NCI-H774 (cell line): ENCODE measurements around the gene MUSK.
A peak's percentile ranks its signal among the peaks of the same experiment; 100 is the strongest.

ENCODE experiments used
- DNase-seq: peaks from one replicate; lab custom pipeline; 2025; lab: John Stamatoyannopoulos, UW

The MUSK gene

DNA sequence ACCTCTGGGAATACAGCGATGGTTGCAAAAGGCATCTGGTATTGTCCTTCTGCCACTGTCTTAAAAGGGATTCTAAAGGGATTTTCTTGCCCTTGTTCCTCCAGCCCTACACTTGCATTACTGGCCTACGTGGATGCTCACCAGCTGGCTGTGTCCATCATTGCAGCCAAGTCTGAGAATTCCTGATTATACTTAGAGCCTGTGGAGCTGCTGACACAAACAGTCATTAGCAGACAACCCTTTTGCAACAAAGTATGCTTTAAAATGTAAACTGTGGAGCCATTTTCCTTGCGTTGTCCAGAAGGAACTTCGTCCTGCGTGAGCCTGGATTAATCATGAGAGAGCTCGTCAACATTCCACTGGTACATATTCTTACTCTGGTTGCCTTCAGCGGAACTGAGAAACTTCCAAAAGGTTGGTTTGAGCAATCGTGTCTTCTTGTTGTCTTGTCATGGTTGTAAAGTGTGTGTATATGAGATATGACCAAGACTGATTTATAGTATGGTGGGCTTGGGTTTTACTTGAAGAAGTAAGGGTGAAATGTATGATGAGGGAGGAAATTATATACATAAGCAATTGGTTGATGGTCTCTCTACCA lies at the start of gene MUSK:
Gene MUSK, plus strand, starts transcription at position 222 of the 598 bp plus-strand sequence. Its CDS starts 114 bp downstream, at position 336.
- no peak for DNase-seq

DNA sequence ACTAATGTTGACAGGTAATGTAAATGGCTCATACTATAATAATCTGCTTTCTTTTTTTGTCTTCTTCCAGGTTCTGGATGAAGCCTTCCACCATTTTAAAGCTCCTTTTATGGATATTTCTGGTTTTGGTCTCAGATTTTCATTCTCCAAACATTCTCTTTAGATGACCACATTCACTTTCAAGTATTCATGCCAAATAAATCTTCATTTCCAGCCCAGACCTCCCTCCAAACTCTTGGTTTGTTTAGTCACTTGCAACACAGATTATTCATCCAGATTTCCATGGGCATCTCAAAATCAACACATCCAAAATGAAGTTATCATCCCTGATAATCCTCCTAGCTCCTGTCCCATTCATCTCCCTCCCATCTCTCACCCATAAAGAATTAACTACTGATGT lies 48.8 kb upstream of the MUSK start:
- DNase-seq, result no peak

DNA sequence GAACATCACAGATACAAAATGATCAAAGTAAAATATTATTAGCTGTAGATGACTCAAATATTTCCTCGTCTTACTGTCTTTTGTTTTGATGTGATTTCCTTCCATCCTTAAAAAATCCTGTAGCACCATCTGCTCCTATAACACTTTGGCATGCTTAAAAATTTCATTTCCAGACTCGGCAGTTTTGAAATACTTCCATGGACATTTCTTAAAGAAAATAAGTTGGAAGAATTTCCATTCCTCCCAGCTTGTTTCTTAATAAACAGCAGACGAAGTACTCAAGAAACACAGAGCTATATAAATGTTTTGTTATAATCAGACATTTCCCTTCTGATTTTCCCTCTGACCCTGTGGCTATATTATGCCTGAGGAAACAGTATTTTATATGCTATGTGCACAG lies 47.9 kb upstream of the MUSK start:
- no peak for DNase-seq

DNA sequence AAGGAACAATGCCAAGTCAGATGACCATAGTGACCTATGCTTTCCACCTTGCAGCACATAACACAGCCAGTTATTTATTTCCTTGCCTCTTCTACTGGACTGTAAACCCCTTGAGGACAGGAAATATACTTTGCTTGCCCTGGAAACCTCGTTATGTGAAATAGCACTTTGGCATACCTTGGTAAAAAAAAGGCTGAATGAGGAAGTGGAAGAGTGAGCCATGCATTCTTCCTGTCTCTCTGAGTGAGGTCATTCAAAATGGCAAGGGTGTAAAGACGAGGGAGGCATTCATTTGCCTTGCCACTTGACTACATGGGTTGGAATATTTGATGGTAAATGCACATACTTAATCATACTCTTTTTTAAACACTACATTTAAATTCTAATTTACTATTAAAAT lies 46.2 kb upstream of the MUSK start:
- no peak for DNase-seq

DNA sequence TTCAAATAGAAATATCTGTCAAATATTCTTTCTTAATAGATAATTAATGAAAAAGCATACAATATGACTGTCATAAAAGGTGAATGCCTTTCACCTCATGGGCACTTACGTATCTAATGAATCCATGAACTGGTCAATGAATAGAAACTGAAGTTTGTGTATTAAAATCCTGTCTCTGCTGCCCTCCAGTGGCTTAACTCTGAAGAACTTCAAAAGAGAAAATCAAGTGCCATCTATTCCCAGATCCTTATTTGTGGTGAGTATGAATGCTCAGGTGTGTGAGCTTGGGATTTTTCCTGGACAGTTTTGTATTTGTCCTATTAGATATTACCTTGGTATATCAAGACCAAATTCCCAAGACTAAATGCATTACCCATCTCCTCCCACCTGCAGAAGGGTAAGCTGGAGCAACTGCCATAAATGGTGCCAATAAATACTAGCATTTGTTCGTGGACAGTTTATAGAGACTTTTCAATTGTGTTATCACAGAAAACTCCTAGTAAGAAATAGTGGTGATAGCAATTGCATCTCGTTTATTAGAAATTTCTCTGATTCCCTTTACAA lies 45.0 kb upstream of the MUSK start:
- peak; percentile 52 for DNase-seq

DNA sequence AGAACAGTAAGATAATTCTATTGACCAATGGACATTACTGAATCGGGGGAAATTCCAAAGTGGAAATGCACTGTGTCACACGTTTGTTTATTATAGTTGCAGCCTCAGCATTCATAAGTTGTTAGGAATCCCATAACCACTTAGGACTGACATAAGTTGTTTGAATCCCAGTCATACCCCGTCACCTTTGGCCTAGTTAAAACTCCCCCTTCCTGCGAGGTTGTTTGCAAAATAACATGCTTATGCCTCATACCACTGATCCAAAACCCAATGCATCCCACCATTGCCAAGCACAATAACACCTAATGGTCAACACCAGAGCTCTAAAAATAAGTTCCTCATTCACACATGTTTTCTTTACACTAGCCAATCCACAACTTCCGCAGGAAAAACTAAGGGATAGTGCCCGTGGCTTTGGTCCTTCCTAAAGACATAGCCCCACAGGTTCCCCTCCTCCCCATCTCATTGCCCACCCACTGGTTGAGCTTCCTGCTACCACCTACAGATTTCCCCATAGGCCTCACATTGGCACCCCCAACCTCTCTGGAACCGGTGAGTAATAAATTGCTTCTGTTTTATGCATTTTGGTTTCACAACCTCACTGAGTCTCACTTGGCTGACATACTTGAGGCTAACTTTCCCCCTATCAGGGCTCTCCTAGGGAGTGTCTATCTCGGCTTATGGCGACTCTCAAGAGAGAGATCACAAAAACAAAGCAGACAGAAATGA lies 42.3 kb upstream of the MUSK start:
- no peak for DNase-seq

DNA sequence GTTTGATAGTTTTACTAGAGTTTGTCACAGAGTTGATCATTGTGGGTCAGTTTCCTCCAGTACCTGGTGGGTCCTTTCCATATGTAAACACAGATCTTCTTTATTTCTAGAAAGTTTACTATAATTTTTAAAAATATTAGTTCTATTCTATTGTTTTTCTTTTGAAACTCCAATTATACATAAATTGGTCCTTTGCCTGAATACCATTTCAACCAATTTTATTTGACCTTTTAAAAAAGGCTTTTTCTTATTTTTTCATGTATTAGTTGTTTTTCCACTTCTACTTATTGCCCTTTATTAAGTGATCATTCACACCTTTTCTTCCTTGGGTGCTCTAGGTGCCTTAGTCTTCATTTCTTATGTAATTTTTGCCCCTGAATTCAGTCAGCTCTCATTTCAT lies 33.0 kb upstream of the MUSK start:
- DNase-seq, result no peak

DNA sequence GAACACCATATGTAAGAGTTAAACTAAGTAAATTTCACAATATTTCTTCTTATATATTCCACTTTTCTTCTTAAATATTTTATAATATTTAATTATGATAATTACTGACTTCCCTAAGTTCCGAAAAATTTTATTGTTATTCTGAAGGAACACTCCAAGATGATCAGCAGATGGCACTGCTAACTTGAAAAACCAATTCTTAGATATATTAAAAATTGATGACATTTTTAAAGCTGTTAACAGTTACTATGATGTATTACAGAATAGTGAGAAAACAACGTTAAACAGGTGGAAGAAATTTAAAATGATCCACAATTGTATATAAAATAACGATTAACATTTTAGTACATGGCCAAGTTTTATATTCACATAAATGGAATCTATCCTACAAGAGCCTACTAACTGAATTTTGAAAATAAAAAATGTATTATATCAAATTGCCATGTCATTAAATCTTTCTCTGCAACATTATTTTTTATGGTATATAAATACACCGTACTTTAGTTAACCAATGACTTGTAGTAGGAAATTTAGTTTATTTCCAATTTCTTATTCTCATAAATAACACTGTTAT lies 30.1 kb upstream of the MUSK start:
- no peak for DNase-seq

DNA sequence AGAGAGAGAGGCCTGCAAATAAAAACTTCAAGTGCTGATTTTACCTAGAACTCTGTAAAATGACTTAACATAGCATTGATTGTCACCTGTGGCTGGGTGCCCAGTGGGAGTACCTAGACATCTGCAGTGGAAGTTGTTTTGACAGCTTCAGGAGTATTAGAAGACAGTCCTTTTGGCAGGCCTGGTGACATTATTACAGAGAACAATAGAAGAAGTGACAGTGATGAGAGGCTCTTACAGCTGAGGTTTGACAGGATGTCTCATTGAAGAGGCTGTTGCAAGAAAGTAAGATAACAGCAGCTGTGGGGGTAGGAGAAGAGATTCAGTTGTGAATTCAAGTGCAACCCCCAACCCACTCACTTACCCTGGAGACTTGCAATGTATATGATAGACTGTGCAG lies 27.9 kb upstream of the MUSK start:
- DNase-seq, result no peak

DNA sequence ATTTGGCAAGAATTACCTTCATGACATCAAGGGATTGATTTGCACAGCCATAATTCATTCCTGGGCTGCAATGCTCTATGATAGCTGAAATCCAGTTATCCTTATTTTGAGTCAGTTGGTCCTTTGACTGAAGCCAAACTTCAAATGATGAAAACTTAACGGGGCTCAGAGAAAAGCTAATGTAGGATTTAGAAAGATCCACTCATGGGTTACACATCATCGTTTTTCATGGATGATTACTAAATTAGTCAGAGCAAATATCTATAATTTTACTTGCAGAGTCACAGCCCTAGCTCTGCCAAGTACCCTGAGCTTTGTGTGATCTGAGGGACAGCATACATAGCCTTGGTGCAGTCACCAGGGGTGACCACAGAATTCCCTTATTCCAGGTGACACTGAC lies 27.3 kb upstream of the MUSK start:
- DNase-seq, result no peak

DNA sequence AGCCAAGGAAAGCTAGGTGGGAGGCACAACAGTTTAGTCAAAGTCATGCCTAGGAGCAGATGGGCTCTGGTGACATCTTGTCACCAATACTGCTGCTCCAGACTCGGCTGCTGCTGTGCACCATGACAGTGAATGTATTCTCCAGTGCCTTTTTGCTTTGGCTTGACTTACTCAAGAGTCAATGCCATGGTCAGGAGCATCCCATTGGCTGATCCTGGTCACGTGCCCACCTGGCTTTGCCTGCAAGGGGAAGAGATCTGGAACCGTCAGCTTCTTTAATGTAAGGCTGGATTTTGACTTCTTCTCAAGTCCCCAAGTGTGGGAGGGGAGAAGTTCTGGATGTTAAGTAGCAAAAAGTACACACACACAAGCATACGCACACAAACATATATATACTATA lies 19.9 kb upstream of the MUSK start:
- DNase-seq, result no peak

DNA sequence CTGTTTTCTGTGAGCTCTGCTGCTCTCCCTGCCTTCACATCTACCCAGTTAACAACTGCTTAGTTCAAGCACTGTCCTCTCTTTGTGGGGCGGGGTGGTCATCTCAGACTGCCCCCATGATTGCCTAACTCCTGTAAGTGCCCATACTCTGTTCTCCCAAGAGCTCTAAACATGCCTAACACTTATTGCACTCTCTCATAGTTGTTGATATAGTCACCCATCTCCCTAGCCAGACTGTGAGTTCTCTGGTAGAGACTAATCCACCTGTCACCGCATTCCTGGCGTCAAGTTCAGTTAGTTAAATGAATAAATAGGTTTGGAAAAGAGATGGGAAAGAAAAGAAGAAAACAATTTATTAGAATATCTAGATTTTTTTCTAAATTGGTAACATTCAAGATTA lies 18.3 kb upstream of the MUSK start:
- no peak for DNase-seq

DNA sequence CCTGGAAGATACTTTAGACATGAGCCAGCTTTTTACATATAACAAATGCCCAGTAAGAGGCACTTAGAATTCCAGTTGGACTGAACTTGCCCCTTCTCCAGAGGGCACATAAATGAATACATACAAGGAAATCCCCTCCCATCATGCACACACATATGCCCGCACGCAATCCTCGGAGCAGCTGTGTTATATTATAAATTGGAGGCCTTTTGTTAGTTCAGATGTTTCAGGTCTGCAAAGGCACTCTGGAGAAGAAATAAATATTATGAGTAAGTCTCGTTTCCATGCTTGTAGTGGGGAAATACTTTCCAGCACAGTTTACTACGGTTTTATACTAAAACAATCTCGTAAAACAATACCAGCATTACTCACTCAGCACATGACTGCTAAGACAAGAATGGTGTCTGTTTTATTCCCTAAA lies 17.6 kb upstream of the MUSK start:
- DNase-seq, result no peak

DNA sequence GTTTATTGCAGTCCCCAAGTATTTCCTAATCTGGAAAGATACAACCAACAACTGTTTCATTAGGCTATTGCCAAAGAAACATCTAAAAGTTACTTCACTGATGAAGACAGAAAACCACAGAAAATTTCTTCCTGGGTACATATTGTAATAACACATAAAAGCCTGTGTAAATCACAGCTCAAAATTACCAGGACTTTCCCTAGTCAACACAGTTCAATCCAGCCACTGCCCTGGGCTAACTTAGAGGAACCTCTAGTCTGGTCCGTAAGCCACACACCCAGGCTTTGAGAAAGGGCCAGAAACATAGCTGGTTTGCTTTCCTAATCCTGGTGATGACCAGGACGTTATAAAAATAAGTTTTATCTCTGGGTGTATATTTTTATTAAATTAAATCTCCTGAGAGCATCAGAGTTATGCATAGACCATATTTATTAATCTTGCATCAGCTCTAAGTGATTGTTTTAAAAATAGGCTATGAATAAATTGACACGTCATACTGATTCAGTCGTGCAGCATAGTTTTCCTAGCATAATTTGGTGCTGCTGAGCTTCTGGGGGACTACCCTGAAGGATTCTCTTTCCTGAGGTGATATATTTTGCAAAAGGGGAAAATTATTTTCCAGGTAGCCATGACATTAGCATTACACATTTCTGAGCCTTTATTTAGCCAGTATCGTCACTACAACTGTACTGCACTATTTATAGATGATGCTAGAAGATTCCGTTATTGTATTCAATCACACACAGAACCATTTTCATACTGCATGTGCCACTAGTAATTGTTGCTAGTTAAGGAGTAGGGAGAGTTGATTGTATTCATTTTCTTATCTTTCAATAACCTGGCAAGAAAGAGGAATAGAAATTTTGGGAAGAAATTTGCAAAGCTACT lies 12.6 kb upstream of the MUSK start:
- no peak for DNase-seq

DNA sequence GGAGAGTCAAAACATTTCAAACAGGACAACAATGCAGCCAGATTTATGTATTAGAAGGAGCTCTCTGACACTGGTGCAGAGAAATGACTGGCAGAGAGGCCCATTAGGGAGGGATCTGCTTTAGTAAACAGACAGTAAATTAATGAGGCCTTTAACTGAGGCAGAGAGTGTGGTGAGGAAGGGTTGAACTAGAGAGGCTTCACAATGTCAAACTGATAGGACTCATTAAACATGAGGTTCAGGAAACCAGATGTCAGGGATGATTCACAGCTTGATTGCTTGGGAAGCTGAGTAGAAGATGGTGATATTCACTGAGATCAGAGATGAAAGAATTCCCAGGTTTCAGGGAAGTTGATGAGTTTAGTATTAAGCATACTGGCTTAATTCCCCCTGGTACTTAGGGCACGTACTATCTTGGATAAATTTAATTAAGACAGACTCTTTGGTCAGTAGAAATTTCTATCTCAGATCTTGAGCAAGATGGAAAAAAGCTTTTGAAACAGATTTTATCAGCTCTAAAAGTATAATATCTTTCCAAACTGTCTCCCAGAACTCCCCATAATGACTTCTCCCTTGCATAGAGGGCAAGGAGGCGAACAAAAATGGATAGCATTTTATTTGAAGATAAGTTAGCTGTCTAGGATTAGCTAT lies 8.6 kb upstream of the MUSK start:
- DNase-seq, result no peak

DNA sequence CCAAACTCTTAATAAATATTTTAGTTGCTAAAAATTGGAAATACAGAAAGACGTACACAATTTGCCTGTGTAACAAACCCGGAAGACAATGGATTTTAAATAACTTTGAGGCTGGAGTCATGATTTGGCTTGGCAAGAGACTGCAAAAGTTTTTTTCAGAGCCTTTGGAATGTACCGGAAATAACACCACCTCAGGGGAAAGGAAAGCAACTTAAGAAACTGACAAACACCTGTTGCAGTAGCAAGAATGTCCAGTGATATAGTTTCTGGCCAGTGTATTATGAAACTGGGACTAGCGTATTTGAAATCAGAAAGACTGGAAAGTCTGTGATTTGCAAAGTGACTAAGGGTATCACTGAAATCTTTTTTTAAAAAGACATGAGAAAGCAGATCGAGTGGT lies 842 bp downstream of the MUSK start:
- DNase-seq, result no peak

DNA sequence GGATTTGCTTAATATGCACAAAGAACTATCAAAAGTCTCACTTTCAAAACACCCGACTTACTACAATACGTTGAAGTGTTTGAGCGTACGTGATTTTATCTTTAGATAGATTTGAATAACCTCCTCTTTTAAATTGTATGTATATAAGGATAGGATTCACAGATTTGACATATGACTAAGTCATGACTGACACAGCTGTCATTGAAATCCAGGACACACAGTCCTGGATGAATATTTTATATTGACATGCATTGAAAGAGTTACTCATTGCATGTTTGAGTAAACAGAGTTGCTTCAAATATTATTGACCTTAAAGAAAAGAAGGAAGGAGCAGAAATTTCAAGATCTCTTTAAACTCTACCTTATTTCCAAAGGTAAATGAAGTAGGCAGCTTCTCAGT lies 3.3 kb downstream of the MUSK start:
- DNase-seq, result no peak

DNA sequence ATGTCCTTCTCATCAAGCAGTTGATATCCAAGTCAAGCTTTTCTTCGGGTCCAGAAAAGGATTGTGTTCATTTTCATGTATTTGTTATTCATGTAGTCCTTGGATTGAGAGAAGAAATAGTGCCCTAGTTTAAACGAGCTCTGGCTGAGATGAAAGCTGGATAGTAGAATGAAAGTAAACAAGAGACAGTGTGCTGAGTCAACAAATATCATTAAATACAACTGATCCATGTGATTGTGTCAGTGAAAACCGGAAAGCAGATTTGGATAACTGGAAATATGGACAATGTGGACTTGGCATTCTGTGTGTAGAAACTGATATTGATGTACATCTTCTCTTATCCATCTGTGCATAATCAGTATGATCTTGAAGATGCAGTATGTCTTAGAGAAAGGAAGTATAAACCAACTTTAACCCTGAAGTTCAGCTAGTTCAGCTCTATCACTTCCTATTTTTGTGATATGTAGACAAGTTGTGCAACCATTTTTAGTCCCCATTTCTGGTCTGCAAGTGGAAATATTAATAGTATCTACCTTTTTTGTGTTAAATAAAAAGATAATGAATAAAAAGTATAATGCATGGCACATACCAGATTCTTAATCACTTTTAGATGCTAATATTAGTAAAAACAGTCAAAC lies 4.4 kb downstream of the MUSK start:
- no peak for DNase-seq

DNA sequence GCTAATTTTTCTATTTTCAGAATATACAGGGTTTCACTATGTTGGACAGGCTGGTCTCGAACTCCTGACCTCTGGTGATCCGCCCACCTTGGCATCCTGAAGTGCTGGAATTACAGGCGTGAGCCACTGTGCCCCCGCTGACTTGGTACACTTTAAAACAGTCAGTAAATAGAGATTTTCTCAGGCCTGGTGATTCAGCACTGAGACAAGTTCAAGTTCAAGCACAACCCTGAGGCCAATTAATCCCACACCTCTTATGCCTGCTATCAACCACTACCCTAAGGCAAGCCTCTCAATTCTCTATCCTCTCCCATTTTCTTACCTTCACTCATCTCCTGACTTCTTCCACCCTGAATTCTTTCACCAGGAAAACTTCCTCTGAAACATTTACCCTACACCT lies 18.9 kb downstream of the MUSK start:
- DNase-seq, result no peak

DNA sequence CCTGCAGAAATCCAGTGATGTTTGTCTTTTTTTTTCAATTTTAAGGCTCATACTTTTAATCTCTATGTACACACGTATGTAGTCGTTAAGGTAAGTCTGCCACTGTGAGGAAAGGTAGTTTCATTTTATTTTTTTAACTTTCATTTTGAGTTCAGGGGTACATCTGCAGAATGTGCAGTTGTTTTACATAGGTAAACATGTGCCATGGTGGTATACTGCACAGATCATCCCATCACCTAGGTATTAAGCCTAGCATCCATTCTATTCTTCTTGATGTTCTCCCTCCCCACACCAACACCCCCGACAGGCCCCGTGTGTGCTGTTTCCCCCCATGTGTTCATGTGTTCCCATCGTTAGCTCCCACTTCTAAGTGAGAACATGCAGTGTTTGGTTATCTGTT lies 19.7 kb downstream of the MUSK start:
- DNase-seq, result no peak

DNA sequence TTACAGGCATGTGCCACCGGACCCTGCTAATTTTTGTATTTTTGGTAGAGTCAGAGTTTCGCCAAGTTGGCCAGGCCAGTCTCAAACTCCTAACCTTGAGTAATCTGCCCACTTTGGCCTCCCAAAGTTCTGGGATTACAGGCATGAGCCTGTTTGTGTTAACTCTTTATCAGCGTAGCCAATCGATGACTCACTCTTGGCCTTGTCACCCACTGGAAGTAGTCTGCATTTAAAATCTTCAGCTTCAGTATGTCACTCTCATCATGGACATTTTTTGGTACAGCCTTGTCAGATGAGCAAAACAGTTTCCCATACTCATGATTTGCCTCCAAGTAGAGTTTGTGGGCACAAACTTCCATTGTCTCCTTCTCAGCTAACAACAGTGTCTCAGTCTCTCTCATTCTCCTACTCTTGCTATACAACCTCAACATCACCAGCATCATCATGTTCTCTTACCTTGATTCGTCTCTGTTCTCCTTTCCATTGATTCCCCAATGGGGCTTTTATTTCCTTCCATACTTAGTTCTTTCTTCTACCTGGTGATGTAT lies 22.5 kb downstream of the MUSK start:
- DNase-seq, result no peak
